Pancreas (tissue), 10 donors: ENCODE data around the gene TSKS. TPM values are rescaled to one million over a fixed set of nuclear protein-coding genes. Genes with fewer than 3 reads are reported as not detected.
A peak's percentile ranks its signal among the peaks of the same experiment; 100 is the strongest.

Source experiments
- ATAC-seq, 4 donors: fragments of 200-7000 bp; cut with Tn5 transposase; one replicate each; pipeline versions ENCODE4 v1.8.0 to v1.9.1; 2020; ENCODE audit warnings: mild to moderate bottlenecking in 4 of 4, moderate library complexity in 4 of 4
- DNase-seq, 6 donors: peaks; one replicate each; pipeline ENCODE4 v3.0.0-alpha.2; 2020
- FAIRE-seq: peaks from 2 replicates; lab custom pipeline; 2012; peaks lifted over from hg19 to GRCh38; lab: Jason Lieb, UNC
- H3K27ac ChIP-seq, 4 donors: fragments of 200-600 bp; sonication (generic); 1 replicate in 3 of 4; 2 replicates in 1 of 4; pipeline versions ENCODE4 v1.5.0 to v1.8.0; 2020
- H3K27me3 ChIP-seq, 4 donors: fragments of 200-600 bp; one replicate each; pipeline ENCODE4 v1.8.0; 2021
- H3K36me3 ChIP-seq, 3 donors: fragments of 200-600 bp; sonication (generic) in 1 of 3; one replicate each; pipeline versions ENCODE4 v1.5.0 to v1.8.0; 2020 to 2021
- H3K4me1 ChIP-seq, 3 donors: fragments of 200-600 bp; one replicate each; pipeline ENCODE4 v1.8.0; 2021
- H3K4me3 ChIP-seq, 4 donors: fragments of 200-600 bp; sonication (generic) in 2 of 4; one replicate each; pipeline versions ENCODE4 v1.5.0 to v1.8.0; 2020 to 2021
- H3K9me3 ChIP-seq, 4 donors: fragments of 200-600 bp; one replicate each; pipeline ENCODE4 v1.8.0; 2021
- CTCF ChIP-seq, 4 donors: fragments of 200-600 bp; sonication (generic) in 3 of 4; IDR thresholded peaks; one replicate each; pipeline versions ENCODE4 v1.5.0 to v1.8.0; 2021; ENCODE audit warnings: antibody characterized with exemption in 4 of 4
- WGBS, 2 donors: extraction: QIAGEN DNeasy Blood & Tissue Kit; methylation state at CpG; one replicate each; pipeline ENCODE4 v1.1.7; 2013; 5-methylcytosine and 5-hydroxymethylcytosine counted together
- intact Hi-C, 3 donors: fragments of 100-400 bp; cut with DNase I; formaldehyde crosslinking; loops; one replicate each; pipeline versions ENCODE4 v1.11.1 to v1.14.2; 2022
- polyA plus RNA-seq, 2 donors: library from polyadenylated mRNA; stranded (reverse); fragments of 200-250 nt; gene quantifications; one replicate each; pipeline ENCODE4 v1.2.3, GENCODE V29; 2013
- total RNA-seq, 6 donors: library from RNA; stranded (reverse); fragmentation: NEBNext Ultra II Directional in 4 of 6; extraction: Animal tissue kit (Norgen Biotek cat#: 25700) in 4 of 6; gene quantifications; one replicate each; pipeline versions ENCODE4 v1.2.1 to v1.2.4, GENCODE V29; 2021 to 2023
- donor health status: healthy with polysubstance abuse.
- donor health status: DM: no; HTN: no; CAD: no; lungs with moderate emphysema.
- donor health status: DM: no; HTN: no; CAD: no.
- donor health status: control.
- donor health status: control.
- donor health status: Bipolar disorder and iron deficiency.
- donor health status: DM: yes; HTN: yes; CAD: no.
- donor health status: DM: no; HTN: no; CAD: no.
- donor health status: DM: no; HTN: no; CAD: no.
- donor health status: DM: yes; HTN: yes; CAD: no.

Gene TSKS
- total and polyA plus RNA-seq, 8 donors, result 0.08 to 0.76 (median 0.34) TPM; not detected in 3

GRCh38 chr19:49758292-49758691, 4.8 kb downstream of the TSKS start:
- intact Hi-C loops, result no loop called here
- 22 to 24% methylated on average over 7 of the region's 7 CpGs for WGBS, 2 donors
- no peak overlapping the region for H3K27ac ChIP-seq
- no peaks in the 10 kb centered on the region for H3K36me3 ChIP-seq
- no peaks in the 10 kb centered on the region for H3K4me1 ChIP-seq
- no peak for FAIRE-seq
- ATAC-seq, result peak in 1 of 4 donors; percentile 39
- no peaks in the 10 kb centered on the region for H3K9me3 ChIP-seq
- H3K27me3 ChIP-seq, result no peaks in the 10 kb centered on the region
- no peak overlapping the region for H3K4me3 ChIP-seq
- TF ChIP-seq CTCF (IDR thresholded peaks at IDR 0.05), result no peak
- no peak for DNase-seq

GRCh38 chr19:49755956-49756355, 7.2 kb downstream of the TSKS start:
- no peaks in the 10 kb centered on the region for H3K36me3 ChIP-seq
- no peak for TF ChIP-seq CTCF (IDR thresholded peaks at IDR 0.05)
- H3K27me3 ChIP-seq, result no peaks in the 10 kb centered on the region
- H3K4me3 ChIP-seq, result no peak overlapping the region
- no peaks in the 10 kb centered on the region for H3K4me1 ChIP-seq
- no peaks in the 10 kb centered on the region for H3K9me3 ChIP-seq
- no peak for ATAC-seq
- intact Hi-C loops, result no loop called here
- no peak for FAIRE-seq
- DNase-seq, result no peak
- H3K27ac ChIP-seq, result no peak overlapping the region
- 91 to 95% methylated on average over 3 of the region's 3 CpGs for WGBS, 2 donors

GRCh38 chr19:49752701-49753100, 10.4 kb downstream of the TSKS start:
- no peaks in the 10 kb centered on the region for H3K4me1 ChIP-seq
- TF ChIP-seq CTCF (IDR thresholded peaks at IDR 0.05), result no peak
- no peak for DNase-seq
- H3K27me3 ChIP-seq, result no peaks in the 10 kb centered on the region
- no peaks in the 10 kb centered on the region for H3K36me3 ChIP-seq
- no peak overlapping the region for H3K4me3 ChIP-seq
- ATAC-seq, result no peak
- H3K27ac ChIP-seq, result no peak overlapping the region
- intact Hi-C loops, result no loop called here
- no peak for FAIRE-seq
- 25 to 33% methylated on average over 1 of the region's 1 CpG for WGBS, 2 donors
- no peaks in the 10 kb centered on the region for H3K9me3 ChIP-seq

GRCh38 chr19:49749771-49750170, 13.3 kb downstream of the TSKS start:
- ATAC-seq (no peak), FAIRE-seq (no peak), DNase-seq (no peak)
- no peaks in the 10 kb centered on the region for H3K4me1 ChIP-seq
- no peaks in the 10 kb centered on the region for H3K27me3 ChIP-seq
- WGBS, 2 donors, result 69% methylated on average over 1 of the region's 1 CpG
- H3K4me3 ChIP-seq, result no peak overlapping the region
- H3K27ac ChIP-seq, result no peak overlapping the region
- H3K36me3 ChIP-seq, result no peaks in the 10 kb centered on the region
- no peak for TF ChIP-seq CTCF (IDR thresholded peaks at IDR 0.05)
- intact Hi-C loops, result no loop called here
- H3K9me3 ChIP-seq, result no peaks in the 10 kb centered on the region

- Histone ChIP-seq H3K27ac (no peak overlapping the region), H3K27me3 (no peaks in the 10 kb centered on the region), H3K4me3 (no peak overlapping the region), H3K9me3 (no peaks in the 10 kb centered on the region), H3K4me1 (no peaks in the 10 kb centered on the region), H3K36me3 (no peaks in the 10 kb centered on the region)
- WGBS, 2 donors, result 68 to 81% methylated on average over 6 of the region's 6 CpGs
- ATAC-seq (peak in 1 of 4 donors; percentile 25), FAIRE-seq (no peak), DNase-seq (no peak)
- intact Hi-C loops, result no loop called here
- TF ChIP-seq CTCF (IDR thresholded peaks at IDR 0.05), result no peak
Measured at GRCh38 chr19:49749055-49749716, 13.9 kb downstream of the TSKS start.
